Keratinocyte (primary cell): ENCODE results near the gene PHAF1.

Experiments
- CTCF ChIP-seq, 3 experiments: IDR thresholded peaks in 1 of 3; conservative IDR thresholded peaks in 1 of 3; optimal IDR thresholded peaks in 1 of 3; 2 replicates in 2 of 3; 3 replicates in 1 of 3; pipeline versions ENCODE3 to v1.5.1; 2011; ENCODE audit warnings: low read length in 3 of 3, mild to moderate bottlenecking in 3 of 3, moderate library complexity in 2 of 3, control low read depth in 1 of 3, inconsistent platforms in 1 of 3; ENCODE audit not compliant: insufficient read depth in 2 of 3; ENCODE audit errors: extremely low read depth in 1 of 3
- EZH2 ChIP-seq: IDR thresholded peaks from one replicate; pipeline ENCODE4 v1.6.1; 2012; ENCODE audit warnings: inconsistent platforms, mild to moderate bottlenecking, low read length, moderate library complexity

GRCh38 chr16:67164599-67165061 is 54.9 kb downstream of the PHAF1 start, which contains the start of gene HSF4:
- TF ChIP-seq CTCF (optimal IDR thresholded peaks at IDR 0.05 in 1 of 3, IDR thresholded peaks at IDR 0.05 in 1 of 3, conservative IDR thresholded peaks at IDR 0.05 in 1 of 3; ENCODE audit: extremely low read depth in 1 of 3, insufficient read depth in 2 of 3, low read length in 3 of 3) (no peak), EZH2 (no peak)
